Omental fat pad (tissue), 4 donors: ENCODE results near the gene SCAMP1. TPM values are rescaled to one million over a fixed set of nuclear protein-coding genes. Genes with fewer than 3 reads are reported as not detected.

Experiments
- ATAC-seq: fragments of 150-250 bp; one replicate; pipeline ENCODE4 v1.9.1; 2016; ENCODE audit warnings: mild to moderate bottlenecking, moderate library complexity; ENCODE audit not compliant: low FRiP score
- DNase-seq: peaks from one replicate; pipeline ENCODE4 v3.0.0-alpha.2; 2019; ENCODE audit warnings: low spot score
- CTCF ChIP-seq, 3 donors: fragments of 450-650 bp; IDR thresholded peaks; one replicate each; pipeline ENCODE4 v1.5.1; 2016 to 2017; ENCODE audit warnings: antibody characterized with exemption in 3 of 3, mild to moderate bottlenecking in 3 of 3, moderate library complexity in 2 of 3
- total RNA-seq, 4 donors: library from RNA; depleted of rRNA; stranded (reverse); fragments of >200 nt; gene quantifications; one replicate each; pipeline ENCODE4 v1.1.0, GENCODE V29; 2016

Gene SCAMP1
- total RNA-seq, result 10 to 100 TPM; 21.2 to 46.5 (median 22.1) TPM

- ATAC-seq (peak; percentile 98), DNase-seq (peak; percentile 83)
- no peak for TF ChIP-seq CTCF (IDR thresholded peaks at IDR 0.05)
These were observed at the start of gene SCAMP1 for GRCh38 chr5:78359831-78360673. Gene SCAMP1, plus strand, starts transcription at chr5:78360617. Its CDS starts 55 bp downstream, at chr5:78360672.

- no peak for TF ChIP-seq CTCF (IDR thresholded peaks at IDR 0.05)
- ATAC-seq (no peak), DNase-seq (no peak)
These were observed 42.9 kb upstream of the SCAMP1 start for GRCh38 chr5:78317515-78317914.

- ATAC-seq (no peak), DNase-seq (no peak)
- no peak for TF ChIP-seq CTCF (IDR thresholded peaks at IDR 0.05)
These were observed 42.1 kb upstream of the SCAMP1 start for GRCh38 chr5:78318337-78318736.

GRCh38 chr5:78320401-78320800 is 40.0 kb upstream of the SCAMP1 start:
- TF ChIP-seq CTCF (IDR thresholded peaks at IDR 0.05), result no peak
- ATAC-seq (no peak), DNase-seq (no peak)

- no peak for ATAC-seq
- TF ChIP-seq CTCF (IDR thresholded peaks at IDR 0.05), result no peak
- no peak for DNase-seq
These were observed 37.2 kb upstream of the SCAMP1 start for GRCh38 chr5:78323241-78323640.

- DNase-seq, result no peak
- no peak for ATAC-seq
- TF ChIP-seq CTCF (IDR thresholded peaks at IDR 0.05), result no peak
These were observed 33.5 kb upstream of the SCAMP1 start for GRCh38 chr5:78326930-78327329.
